GM23248 (cell line): Measurements from ENCODE around the gene LEF1.

Source experiments
- EZH2 ChIP-seq: fragments of 200-600 bp; sonication (generic); IDR thresholded peaks from 2 replicates; pipeline ENCODE4 v1.6.1; 2018; ENCODE audit warnings: antibody characterized with exemption, mild to moderate bottlenecking; ENCODE audit not compliant: insufficient read depth, poor library complexity, severe bottlenecking
- EZH2phosphoT487 ChIP-seq: fragments of 200-600 bp; sonication (generic); IDR thresholded peaks from 2 replicates; pipeline ENCODE4 v1.6.1; 2018; ENCODE audit warnings: antibody characterized with exemption, moderate library complexity, mild to moderate bottlenecking, low read depth; ENCODE audit not compliant: insufficient read depth

DNA sequence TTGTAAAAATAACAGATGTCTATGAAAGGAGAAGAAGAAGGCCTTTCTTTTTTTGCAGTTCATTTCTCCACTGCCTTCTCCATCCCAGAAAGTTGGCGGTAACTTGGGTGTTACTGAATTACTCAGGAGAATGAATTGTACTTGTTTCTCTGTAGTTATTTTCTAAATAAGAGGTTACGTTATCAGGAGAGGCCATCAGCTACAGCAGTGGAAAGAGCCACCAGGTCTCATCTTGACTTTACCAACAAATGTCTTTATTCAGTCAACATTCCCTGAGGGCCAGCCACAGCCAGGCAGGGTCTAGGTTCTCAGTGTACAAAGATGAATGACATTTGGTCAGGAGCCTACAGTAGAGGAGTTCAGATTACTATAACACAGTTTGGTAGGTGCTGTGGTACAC lies 170.9 kb downstream of the LEF1 start:
- no peak for TF ChIP-seq EZH2
- TF ChIP-seq EZH2phosphoT487: no peak
